GM23338 (cell line): Measurements from ENCODE around the gene CD226. TPM values are rescaled to one million over a fixed set of nuclear protein-coding genes. Genes with fewer than 3 reads are reported as not detected.
A peak's percentile ranks its signal among the peaks of the same experiment; 100 is the strongest.

Source experiments
- ATAC-seq: fragments of 200-7000 bp; cut with Tn5 transposase; 3 replicates; pipeline ENCODE4 v1.9.1; 2020
- DNase-seq: peaks from one replicate; pipeline ENCODE4 v3.0.0-alpha.2; 2015; ENCODE audit warnings: low spot score
- H2AFZ ChIP-seq: fragments of 200-600 bp; sonication (generic); 2 replicates; pipeline ENCODE4 v1.8.0; 2016; ENCODE audit warnings: antibody characterized with exemption, mild to moderate bottlenecking, moderate library complexity
- H3F3A ChIP-seq: fragments of 200-600 bp; sonication (generic); replicated peaks from 2 replicates; pipeline ENCODE4 v1.8.0; 2017; ENCODE audit warnings: antibody characterized with exemption, mixed run types, low read depth
- H3K27ac ChIP-seq: fragments of 200-600 bp; sonication (generic); 2 replicates; pipeline ENCODE4 v1.6.1; 2016; ENCODE audit warnings: low read depth
- H3K27me3 ChIP-seq: fragments of 200-600 bp; sonication (generic); 2 replicates; pipeline ENCODE4 v1.8.0; 2016; ENCODE audit warnings: mild to moderate bottlenecking, mixed run types, moderate library complexity; ENCODE audit not compliant: insufficient read depth
- H3K36me3 ChIP-seq: fragments of 200-600 bp; sonication (generic); 2 replicates; pipeline ENCODE4 v1.8.0; 2016; ENCODE audit warnings: mild to moderate bottlenecking; ENCODE audit not compliant: insufficient read depth
- H3K4me1 ChIP-seq: fragments of 200-600 bp; sonication (generic); 2 replicates; pipeline ENCODE4 v1.8.0; 2016; ENCODE audit warnings: mild to moderate bottlenecking, moderate library complexity; ENCODE audit not compliant: insufficient read depth
- H3K4me2 ChIP-seq: fragments of 200-600 bp; sonication (generic); 2 replicates; pipeline ENCODE4 v1.7.1; 2017; ENCODE audit warnings: mixed run types
- H3K4me3 ChIP-seq: fragments of 200-600 bp; sonication (generic); 2 replicates; pipeline ENCODE4 v1.6.1; 2016; ENCODE audit warnings: mixed run types
- H3K79me2 ChIP-seq: fragments of 200-600 bp; sonication (generic); replicated peaks from 2 replicates; pipeline ENCODE4 v1.8.0; 2017; ENCODE audit warnings: mild to moderate bottlenecking; ENCODE audit not compliant: insufficient read depth
- H3K9me2 ChIP-seq: fragments of 200-600 bp; sonication (generic); 2 replicates; pipeline ENCODE4 v1.8.0; 2017; ENCODE audit not compliant: insufficient read depth
- H4K20me1 ChIP-seq: fragments of 200-600 bp; sonication (generic); replicated peaks from 2 replicates; pipeline ENCODE4 v1.8.0; 2017; ENCODE audit warnings: mild to moderate bottlenecking; ENCODE audit not compliant: insufficient read depth
- H3K27ac Mint-ChIP-seq: 2 replicates; pipeline ENCODE4 v1.8.0; 2020; ENCODE audit warnings: inconsistent platforms, mild to moderate bottlenecking, moderate library complexity, mixed read lengths
- H3K27me3 Mint-ChIP-seq: 3 replicates; pipeline ENCODE4 v1.8.0; 2022; ENCODE audit warnings: low read depth, mild to moderate bottlenecking, moderate library complexity, mixed read lengths, inconsistent platforms; ENCODE audit not compliant: insufficient read depth, poor library complexity
- H3K36me3 Mint-ChIP-seq: 3 replicates; pipeline ENCODE4 v1.8.0; 2021; ENCODE audit warnings: low read depth, mild to moderate bottlenecking, inconsistent platforms, moderate library complexity, mixed read lengths
- H3K4me1 Mint-ChIP-seq: 3 replicates; pipeline ENCODE4 v1.8.0; 2020; ENCODE audit warnings: mild to moderate bottlenecking, inconsistent platforms, mixed read lengths
- H3K4me3 Mint-ChIP-seq: 3 replicates; pipeline ENCODE4 v1.8.0; 2021; ENCODE audit warnings: moderate library complexity, mild to moderate bottlenecking, inconsistent platforms, mixed read lengths
- H3K9me3 Mint-ChIP-seq: 3 replicates; pipeline ENCODE4 v1.8.0; 2020; ENCODE audit warnings: moderate library complexity, mild to moderate bottlenecking, inconsistent platforms, mixed read lengths
- CREB1 ChIP-seq: fragments of 250-450 bp; sonication (Bioruptor Pico); IDR thresholded peaks from 2 replicates; pipeline ENCODE4 v1.5.0; 2020; ENCODE audit warnings: low read depth, mild to moderate bottlenecking, moderate library complexity
- CTCF ChIP-seq, 2 experiments: fragments of 200-600 bp in 1 of 2; sonication (generic) in 1 of 2; conservative IDR thresholded peaks; 2 replicates each; pipeline versions ENCODE4 v1.5.1 to v1.6.1; 2016 to 2017; ENCODE audit warnings: antibody characterized with exemption in 2 of 2, low read depth in 2 of 2, mild to moderate bottlenecking in 2 of 2, moderate library complexity in 1 of 2
- ETS1 ChIP-seq: IDR thresholded peaks from 2 replicates; pipeline ENCODE4 v1.6.1; 2016; ENCODE audit warnings: antibody characterized with exemption
- JUNB ChIP-seq: IDR thresholded peaks from one replicate; pipeline ENCODE4 v1.6.1; 2016; ENCODE audit warnings: antibody characterized with exemption; ENCODE audit not compliant: unreplicated experiment
- POLR2AphosphoS5 ChIP-seq: IDR thresholded peaks from 2 replicates; pipeline ENCODE4 v1.6.1; 2016; ENCODE audit warnings: antibody characterized with exemption, low read depth
- STAT1 ChIP-seq: IDR thresholded peaks from one replicate; pipeline ENCODE4 v1.6.1; 2016; ENCODE audit warnings: antibody characterized with exemption; ENCODE audit not compliant: unreplicated experiment
- ZNF114 ChIP-seq: fragments of 250-450 bp; sonication (Bioruptor Pico); IDR thresholded peaks from 2 replicates; pipeline ENCODE4 v1.5.0; 2020; ENCODE audit warnings: mild to moderate bottlenecking, moderate library complexity
- polyA plus RNA-seq: library from polyadenylated mRNA; unstranded; fragments of >200 nt; fragmentation: Nextera tagmentation; extraction: Ambion mirVana; gene quantifications from 2 replicates; pipeline ENCODE4 v1.2.1, GENCODE V29; 2016
- total RNA-seq: library from RNA; depleted of rRNA; stranded (reverse); fragments of >200 nt; shearing (Covaris generic); gene quantifications from 2 replicates; pipeline ENCODE4 v1.2.3, GENCODE V29; 2014
- TF ChIP-seq, protein P1 (sequence below): IDR thresholded peaks from one replicate; pipeline ENCODE4 v1.6.1; 2018; ENCODE audit warnings: antibody characterized with exemption; ENCODE audit not compliant: unreplicated experiment

Gene CD226
- total and polyA plus RNA-seq, 2 experiments from 2014 or later: not detected

DNA sequence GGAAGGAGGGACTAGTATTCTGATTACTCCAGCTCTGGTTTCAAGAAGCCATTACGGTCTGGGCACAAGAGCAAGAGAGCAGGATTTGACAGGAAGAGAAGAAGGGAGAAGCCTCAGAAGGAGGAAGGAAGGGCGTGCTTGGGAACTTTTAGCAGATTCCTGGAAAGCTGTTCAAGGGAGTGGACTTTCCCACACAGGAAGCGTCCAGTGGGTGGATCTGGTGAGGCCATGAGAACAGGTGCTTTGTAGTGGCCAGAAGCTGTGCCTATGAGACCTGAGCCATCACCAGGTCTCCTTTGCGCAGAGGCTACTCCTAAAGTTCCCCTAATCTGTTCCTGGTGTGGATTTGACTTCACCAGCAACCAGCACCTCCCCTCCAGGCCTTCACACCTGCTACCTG, 62.3 kb downstream of the CD226 start:
- DNase-seq (no peak), ATAC-seq (no peak)
- no peaks in the 10 kb centered on the region for H3K9me2 ChIP-seq
- H3K4me3 ChIP-seq: no peak overlapping the region
- H3F3A ChIP-seq: no peaks in the 10 kb centered on the region
- Mint-ChIP-seq H3K36me3 (no peaks in the 10 kb centered on the region), H3K4me3 (no peak overlapping the region), H3K4me1 (peaks cover 9% of the 10 kb centered on the region), H3K27ac (no peak overlapping the region), H3K9me3 (no peaks in the 10 kb centered on the region), H3K27me3 (peaks cover 4% of the 10 kb centered on the region)
- no peaks in the 10 kb centered on the region for H3K79me2 ChIP-seq
- H3K27ac ChIP-seq: no peak overlapping the region
- no peaks in the 10 kb centered on the region for H3K27me3 ChIP-seq
- H3K4me1 ChIP-seq: no peaks in the 10 kb centered on the region
- no peak for TF ChIP-seq CREB1 (CRISPR knock-in tag)
- TF ChIP-seq, protein P1, sequence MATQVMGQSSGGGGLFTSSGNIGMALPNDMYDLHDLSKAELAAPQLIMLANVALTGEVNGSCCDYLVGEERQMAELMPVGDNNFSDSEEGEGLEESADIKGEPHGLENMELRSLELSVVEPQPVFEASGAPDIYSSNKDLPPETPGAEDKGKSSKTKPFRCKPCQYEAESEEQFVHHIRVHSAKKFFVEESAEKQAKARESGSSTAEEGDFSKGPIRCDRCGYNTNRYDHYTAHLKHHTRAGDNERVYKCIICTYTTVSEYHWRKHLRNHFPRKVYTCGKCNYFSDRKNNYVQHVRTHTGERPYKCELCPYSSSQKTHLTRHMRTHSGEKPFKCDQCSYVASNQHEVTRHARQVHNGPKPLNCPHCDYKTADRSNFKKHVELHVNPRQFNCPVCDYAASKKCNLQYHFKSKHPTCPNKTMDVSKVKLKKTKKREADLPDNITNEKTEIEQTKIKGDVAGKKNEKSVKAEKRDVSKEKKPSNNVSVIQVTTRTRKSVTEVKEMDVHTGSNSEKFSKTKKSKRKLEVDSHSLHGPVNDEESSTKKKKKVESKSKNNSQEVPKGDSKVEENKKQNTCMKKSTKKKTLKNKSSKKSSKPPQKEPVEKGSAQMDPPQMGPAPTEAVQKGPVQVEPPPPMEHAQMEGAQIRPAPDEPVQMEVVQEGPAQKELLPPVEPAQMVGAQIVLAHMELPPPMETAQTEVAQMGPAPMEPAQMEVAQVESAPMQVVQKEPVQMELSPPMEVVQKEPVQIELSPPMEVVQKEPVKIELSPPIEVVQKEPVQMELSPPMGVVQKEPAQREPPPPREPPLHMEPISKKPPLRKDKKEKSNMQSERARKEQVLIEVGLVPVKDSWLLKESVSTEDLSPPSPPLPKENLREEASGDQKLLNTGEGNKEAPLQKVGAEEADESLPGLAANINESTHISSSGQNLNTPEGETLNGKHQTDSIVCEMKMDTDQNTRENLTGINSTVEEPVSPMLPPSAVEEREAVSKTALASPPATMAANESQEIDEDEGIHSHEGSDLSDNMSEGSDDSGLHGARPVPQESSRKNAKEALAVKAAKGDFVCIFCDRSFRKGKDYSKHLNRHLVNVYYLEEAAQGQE: no peak
- no peaks in the 10 kb centered on the region for H4K20me1 ChIP-seq
- no peaks in the 10 kb centered on the region for H3K36me3 ChIP-seq
- no peak overlapping the region for H3K4me2 ChIP-seq
- H2AFZ ChIP-seq: no peak overlapping the region

- peaks cover 9% of the 10 kb centered on the region; the same call in 1 of the 2 replicates for H3K4me1 ChIP-seq
- H3K79me2 ChIP-seq: no peaks in the 10 kb centered on the region
- no peak overlapping the region for H3K4me3 ChIP-seq
- H3K9me2 ChIP-seq: no peaks in the 10 kb centered on the region
- H3K27me3 ChIP-seq: no peaks in the 10 kb centered on the region
- H3K36me3 ChIP-seq: no peaks in the 10 kb centered on the region
- peaks cover 1% of the 10 kb centered on the region; the same call in 1 of the 3 replicates for H3K9me3 Mint-ChIP-seq
- H3F3A ChIP-seq: no peaks in the 10 kb centered on the region
- no peak for ATAC-seq
- H3K36me3 Mint-ChIP-seq: peaks cover 2% of the 10 kb centered on the region; the same call in 1 of the 3 replicates
- peaks cover 23% of the 10 kb centered on the region for H3K4me1 Mint-ChIP-seq
- H3K27ac ChIP-seq: no peak overlapping the region
- no peak for TF ChIP-seq STAT1
- H3K27ac Mint-ChIP-seq: no peak overlapping the region
- DNase-seq: no peak
- peak overlapping the region; percentile 39; the same call in 1 of the 2 replicates for H2AFZ ChIP-seq
- no peaks in the 10 kb centered on the region for H4K20me1 ChIP-seq
- no peak overlapping the region for H3K4me2 ChIP-seq
- H3K27me3 Mint-ChIP-seq: peaks cover 6% of the 10 kb centered on the region
- H3K4me3 Mint-ChIP-seq: no peak overlapping the region
Observed at GRCh38 chr18:69883781-69884180, 63.9 kb downstream of the CD226 start.

DNA sequence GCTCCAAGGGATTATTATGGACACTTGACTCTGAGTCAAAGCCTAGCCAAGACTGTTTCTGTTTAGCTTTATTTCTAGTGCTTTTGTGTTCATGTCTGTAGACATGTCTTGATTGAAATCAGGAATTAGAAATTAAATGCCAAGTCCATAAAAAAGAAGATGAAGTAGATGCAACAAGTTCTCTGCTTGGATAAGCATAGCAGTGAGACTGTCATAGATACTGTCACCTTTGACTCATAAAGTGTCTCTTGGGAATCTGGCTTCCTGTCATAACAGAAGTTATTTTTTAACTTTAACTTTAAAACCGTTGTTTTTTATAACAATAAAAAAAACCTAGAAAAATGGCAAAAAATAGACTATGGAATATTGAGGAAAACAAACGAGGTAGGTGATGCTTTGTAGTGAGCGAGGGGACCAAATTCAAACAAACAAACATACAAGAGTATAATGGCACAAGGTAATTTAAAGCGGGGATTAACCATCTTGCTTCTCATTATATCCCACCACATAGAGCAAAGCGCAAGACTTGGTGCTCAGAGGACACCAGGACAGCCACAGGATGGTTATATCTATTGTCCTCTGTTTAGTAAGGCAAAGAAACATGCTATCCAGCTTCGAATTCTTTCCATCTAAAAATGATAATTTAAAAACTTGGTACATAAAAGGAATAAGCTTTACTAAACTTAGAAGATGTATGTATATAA, 64.6 kb downstream of the CD226 start:
- Mint-ChIP-seq H3K27me3 (peaks cover 7% of the 10 kb centered on the region), H3K4me1 (peaks cover 29% of the 10 kb centered on the region), H3K9me3 (peaks cover 2% of the 10 kb centered on the region; the same call in 1 of the 3 replicates), H3K4me3 (no peak overlapping the region), H3K36me3 (peaks cover 2% of the 10 kb centered on the region; the same call in 1 of the 3 replicates), H3K27ac (no peak overlapping the region)
- H3K36me3 ChIP-seq: no peaks in the 10 kb centered on the region
- TF ChIP-seq CTCF (conservative IDR thresholded peaks at IDR 0.05; ENCODE audit: low read depth in 2 of 2): no peak
- TF ChIP-seq JUNB: no peak
- TF ChIP-seq POLR2AphosphoS5: no peak
- no peak for TF ChIP-seq ZNF114 (CRISPR knock-in tag)
- TF ChIP-seq ETS1: no peak
- TF ChIP-seq, protein P1: no peak
- DNase-seq (no peak), ATAC-seq (no peak)
- peaks cover 9% of the 10 kb centered on the region; the same call in 1 of the 2 replicates for H3K4me1 ChIP-seq
- H3K27me3 ChIP-seq: no peaks in the 10 kb centered on the region
- H3K4me2 ChIP-seq: no peak overlapping the region
- no peaks in the 10 kb centered on the region for H4K20me1 ChIP-seq
- no peak overlapping the region for H3K4me3 ChIP-seq
- no peaks in the 10 kb centered on the region for H3K79me2 ChIP-seq
- no peaks in the 10 kb centered on the region for H3K9me2 ChIP-seq
- H3K27ac ChIP-seq: no peak overlapping the region
- H2AFZ ChIP-seq: no peak overlapping the region
- H3F3A ChIP-seq: no peaks in the 10 kb centered on the region
